Right hindlimb (tissue), 1 donor: ENCODE data around the gene ALDOB.

Experiments used
- DNase-seq: peaks from one replicate; pipeline ENCODE4 v3.0.0-alpha.2; 2018

Gene ALDOB

GRCh38 chr9:101381833-101382342 is 53.7 kb downstream of the ALDOB start:
- no peak for DNase-seq

- DNase-seq = no peak
Observed at GRCh38 chr9:101381118-101381517, 54.5 kb downstream of the ALDOB start.

GRCh38 chr9:101380295-101380694 is 55.3 kb downstream of the ALDOB start:
- no peak for DNase-seq

GRCh38 chr9:101376111-101376848 is 59.3 kb downstream of the ALDOB start:
- no peak for DNase-seq

GRCh38 chr9:101375546-101375945 is 60.0 kb downstream of the ALDOB start:
- no peak for DNase-seq

GRCh38 chr9:101372327-101373118 is 63.1 kb downstream of the ALDOB start:
- no peak for DNase-seq

GRCh38 chr9:101371813-101372212 is 63.8 kb downstream of the ALDOB start:
- DNase-seq = no peak
